ENCODE data around the gene CENPN. TPM values are rescaled to one million over a fixed set of nuclear protein-coding genes. Genes with fewer than 3 reads are reported as not detected.

The CENPN gene
- polyA plus RNA-seq, 1 donor (not counting 4 experiments of a cell fraction or from before 2014, with no cell fraction given), result 29.2 TPM

- no peaks in the 10 kb centered on the region for H3K9me3 ChIP-seq (ENCODE audit: control insufficient read depth, low read depth, low read length)
- H3K79me2 ChIP-seq (ENCODE audit: control insufficient read depth, insufficient read depth, low read length), result no peaks in the 10 kb centered on the region
- no peak overlapping the region for H2AFZ ChIP-seq (ENCODE audit: control insufficient read depth, low read length)
- H3K9me1 ChIP-seq (ENCODE audit: control insufficient read depth, extremely low read depth, insufficient read depth, low read length), result no peaks in the 10 kb centered on the region
- H3K9ac ChIP-seq (ENCODE audit: control insufficient read depth, extremely low read depth, insufficient read depth, low read length), result no peak overlapping the region
- H3K4me2 ChIP-seq (ENCODE audit: control insufficient read depth, extremely low read depth, insufficient read depth, low read depth, low read length), result no peak overlapping the region
- FAIRE-seq, result no peak
- no peak for DNase-seq (ENCODE audit: low read depth, low spot score)
- no peaks in the 10 kb centered on the region for H3K4me1 ChIP-seq (ENCODE audit: control insufficient read depth, extremely low read depth, insufficient read depth, low read length)
- dilution Hi-C loops (cut with MboI; ENCODE audit: extremely low pct_ligation_motif_present, low sequenced_read_pairs), result no loop called here
- no peak overlapping the region for H3K27ac ChIP-seq (ENCODE audit: control insufficient read depth, insufficient read depth, low read length)
- no peaks in the 10 kb centered on the region for H4K20me1 ChIP-seq (ENCODE audit: control insufficient read depth, extremely low read depth, insufficient read depth, low read length)
- no peaks in the 10 kb centered on the region for H3K27me3 ChIP-seq (ENCODE audit: control insufficient read depth, extremely low read depth, insufficient read depth, low read length)
- H3K4me3 ChIP-seq (ENCODE audit: control insufficient read depth in 2 of 3, extremely low read depth in 1 of 3, insufficient read depth in 2 of 3, low read depth in 1 of 3, low read length in 3 of 3), result no peak overlapping the region
- H3K36me3 ChIP-seq (ENCODE audit: control insufficient read depth in 2 of 2, extremely low read depth in 1 of 2, insufficient read depth in 2 of 2, low read length in 2 of 2), result peaks cover 0 to 2% of the 10 kb centered on the region in 2 experiments
- TF ChIP-seq CTCF (optimal IDR thresholded peaks at IDR 0.05 in 1 of 3, IDR thresholded peaks at IDR 0.05 in 1 of 3, conservative IDR thresholded peaks at IDR 0.05 in 1 of 3; ENCODE audit: extremely low read depth in 1 of 3, insufficient read depth in 2 of 3, low read length in 3 of 3), result peak in 2 of 3 experiments; percentile 38 to 48
- TF ChIP-seq EZH2 (IDR thresholded peaks at IDR 0.05; ENCODE audit: low read length), result no peak
Observed at GRCh38 chr16:80974649-80975376, 32.2 kb upstream of the CENPN start.

GRCh38 chr16:80976946-80977345 is 30.1 kb upstream of the CENPN start:
- DNase-seq (ENCODE audit: low read depth, low spot score) (no peak), FAIRE-seq (no peak)
- H2AFZ ChIP-seq (ENCODE audit: control insufficient read depth, low read length), result no peak overlapping the region
- H3K27me3 ChIP-seq (ENCODE audit: control insufficient read depth, extremely low read depth, insufficient read depth, low read length), result no peaks in the 10 kb centered on the region
- H3K4me1 ChIP-seq (ENCODE audit: control insufficient read depth, extremely low read depth, insufficient read depth, low read length), result no peaks in the 10 kb centered on the region
- TF ChIP-seq EZH2 (IDR thresholded peaks at IDR 0.05; ENCODE audit: low read length) (no peak), CTCF (optimal IDR thresholded peaks at IDR 0.05 in 1 of 3, IDR thresholded peaks at IDR 0.05 in 1 of 3, conservative IDR thresholded peaks at IDR 0.05 in 1 of 3; ENCODE audit: extremely low read depth in 1 of 3, insufficient read depth in 2 of 3, low read length in 3 of 3) (no peak)
- no peak overlapping the region for H3K9ac ChIP-seq (ENCODE audit: control insufficient read depth, extremely low read depth, insufficient read depth, low read length)
- dilution Hi-C loops (cut with MboI; ENCODE audit: extremely low pct_ligation_motif_present, low sequenced_read_pairs), result no loop called here
- H3K9me3 ChIP-seq (ENCODE audit: control insufficient read depth, low read depth, low read length), result no peaks in the 10 kb centered on the region
- H3K4me3 ChIP-seq (ENCODE audit: control insufficient read depth in 2 of 3, extremely low read depth in 1 of 3, insufficient read depth in 2 of 3, low read depth in 1 of 3, low read length in 3 of 3), result no peak overlapping the region
- no peak overlapping the region for H3K27ac ChIP-seq (ENCODE audit: control insufficient read depth, insufficient read depth, low read length)
- no peak overlapping the region for H3K4me2 ChIP-seq (ENCODE audit: control insufficient read depth, extremely low read depth, insufficient read depth, low read depth, low read length)
- no peaks in the 10 kb centered on the region for H3K79me2 ChIP-seq (ENCODE audit: control insufficient read depth, insufficient read depth, low read length)
- H3K9me1 ChIP-seq (ENCODE audit: control insufficient read depth, extremely low read depth, insufficient read depth, low read length), result no peaks in the 10 kb centered on the region
- peaks cover 2% of the 10 kb centered on the region in 2 experiments for H3K36me3 ChIP-seq (ENCODE audit: control insufficient read depth in 2 of 2, extremely low read depth in 1 of 2, insufficient read depth in 2 of 2, low read length in 2 of 2)
- H4K20me1 ChIP-seq (ENCODE audit: control insufficient read depth, extremely low read depth, insufficient read depth, low read length), result no peaks in the 10 kb centered on the region

All from keratinocyte (primary cell).